22Rv1 (cell line): ENCODE results near the gene NGDN.

Experiments
- H3K27ac ChIP-seq: fragments of 450-650 bp; 2 replicates; pipeline ENCODE4 v1.5.1; 2017
- ZFX ChIP-seq: fragments of 450-650 bp; IDR thresholded peaks from 2 replicates; pipeline ENCODE4 v1.6.1; 2017; ENCODE audit warnings: antibody characterized with exemption, borderline replicate concordance
- TF ChIP-seq, protein P1 (sequence below): fragments of 450-650 bp; IDR thresholded peaks from 2 replicates; pipeline ENCODE4 v1.5.1; 2017; ENCODE audit warnings: mild to moderate bottlenecking

NGDN gene

DNA sequence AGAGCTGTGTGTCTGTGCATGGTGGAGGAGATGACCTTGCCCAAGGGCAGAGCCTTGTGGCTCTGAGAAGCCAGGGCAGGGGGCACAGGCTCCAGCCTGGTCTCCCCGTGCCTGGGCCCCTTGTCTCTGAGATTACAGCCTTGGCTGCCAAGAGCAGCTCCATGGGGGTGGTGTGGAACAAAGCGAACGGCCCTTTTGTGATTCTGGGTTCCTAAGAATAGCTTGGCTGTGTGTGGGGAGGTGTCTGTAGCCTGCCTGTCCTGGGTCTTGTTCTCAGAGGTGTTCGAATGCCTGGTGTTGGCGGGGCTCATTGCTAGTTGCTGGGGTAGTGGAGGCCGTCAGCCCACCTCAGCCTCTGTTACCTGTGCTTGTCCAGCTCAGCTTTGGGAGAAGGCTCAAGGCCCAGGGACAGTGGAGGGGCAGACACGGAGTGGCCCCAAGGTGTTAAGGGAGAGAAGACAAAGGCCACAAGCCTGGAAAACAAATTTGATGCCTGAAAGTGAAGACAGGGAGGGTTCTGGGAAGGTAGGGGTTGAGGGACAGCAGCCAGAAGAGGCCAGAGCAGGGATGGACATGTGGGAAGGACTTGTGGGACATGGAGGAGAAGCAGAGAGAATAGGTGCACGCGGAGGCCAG is 26.7 kb upstream of the NGDN start:
- no peak overlapping the region for H3K27ac ChIP-seq
- TF ChIP-seq, protein P1, sequence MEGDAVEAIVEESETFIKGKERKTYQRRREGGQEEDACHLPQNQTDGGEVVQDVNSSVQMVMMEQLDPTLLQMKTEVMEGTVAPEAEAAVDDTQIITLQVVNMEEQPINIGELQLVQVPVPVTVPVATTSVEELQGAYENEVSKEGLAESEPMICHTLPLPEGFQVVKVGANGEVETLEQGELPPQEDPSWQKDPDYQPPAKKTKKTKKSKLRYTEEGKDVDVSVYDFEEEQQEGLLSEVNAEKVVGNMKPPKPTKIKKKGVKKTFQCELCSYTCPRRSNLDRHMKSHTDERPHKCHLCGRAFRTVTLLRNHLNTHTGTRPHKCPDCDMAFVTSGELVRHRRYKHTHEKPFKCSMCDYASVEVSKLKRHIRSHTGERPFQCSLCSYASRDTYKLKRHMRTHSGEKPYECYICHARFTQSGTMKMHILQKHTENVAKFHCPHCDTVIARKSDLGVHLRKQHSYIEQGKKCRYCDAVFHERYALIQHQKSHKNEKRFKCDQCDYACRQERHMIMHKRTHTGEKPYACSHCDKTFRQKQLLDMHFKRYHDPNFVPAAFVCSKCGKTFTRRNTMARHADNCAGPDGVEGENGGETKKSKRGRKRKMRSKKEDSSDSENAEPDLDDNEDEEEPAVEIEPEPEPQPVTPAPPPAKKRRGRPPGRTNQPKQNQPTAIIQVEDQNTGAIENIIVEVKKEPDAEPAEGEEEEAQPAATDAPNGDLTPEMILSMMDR, result no peak
- no peak for TF ChIP-seq ZFX

DNA sequence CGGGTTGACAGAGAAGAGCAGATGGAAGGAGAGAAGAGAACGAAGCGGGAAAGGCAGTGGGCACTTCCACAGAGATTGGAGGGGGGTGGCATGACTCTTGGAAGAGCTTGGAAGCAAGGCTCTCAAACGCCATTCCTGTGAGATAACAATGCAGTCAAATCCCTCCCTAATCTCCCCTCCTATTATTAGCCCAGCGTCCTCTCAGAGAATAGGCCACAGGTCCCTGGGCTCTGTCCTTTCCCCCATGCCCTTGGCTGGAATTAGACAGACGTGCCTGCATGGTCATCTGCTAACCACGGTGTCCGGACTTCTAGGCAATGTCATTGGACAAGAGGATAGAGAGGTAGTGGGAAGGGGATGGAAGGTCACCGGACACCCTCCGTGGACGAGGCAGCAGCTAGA is 26.1 kb upstream of the NGDN start:
- TF ChIP-seq, protein P1, result no peak
- TF ChIP-seq ZFX, result no peak
- no peak overlapping the region for H3K27ac ChIP-seq

DNA sequence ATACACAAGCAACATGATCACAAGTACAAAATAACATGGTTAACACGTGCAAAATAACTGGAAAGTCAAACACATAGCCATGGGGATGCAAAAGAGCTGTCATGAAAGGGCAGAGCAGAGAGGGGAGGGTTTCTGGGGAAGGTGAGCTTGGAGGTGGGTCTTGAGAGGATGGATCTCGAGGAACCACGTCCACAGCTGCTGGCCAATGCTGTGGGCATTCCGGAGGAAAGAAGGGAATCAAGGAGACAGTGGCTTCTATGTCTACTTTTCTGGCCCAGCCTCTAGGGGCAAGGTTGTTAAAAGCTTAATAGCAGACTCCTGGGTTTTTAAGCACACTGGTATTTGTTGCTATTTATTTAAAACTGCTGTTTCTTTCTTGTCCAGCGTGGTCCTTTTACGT is 25.6 kb upstream of the NGDN start:
- no peak for TF ChIP-seq ZFX
- TF ChIP-seq, protein P1, result no peak
- H3K27ac ChIP-seq, result no peak overlapping the region

- no peak for TF ChIP-seq ZFX
- TF ChIP-seq, protein P1, result no peak
- no peak overlapping the region for H3K27ac ChIP-seq
These were observed 25.2 kb upstream of the NGDN start for GRCh38 chr14:23444314-23444713.

DNA sequence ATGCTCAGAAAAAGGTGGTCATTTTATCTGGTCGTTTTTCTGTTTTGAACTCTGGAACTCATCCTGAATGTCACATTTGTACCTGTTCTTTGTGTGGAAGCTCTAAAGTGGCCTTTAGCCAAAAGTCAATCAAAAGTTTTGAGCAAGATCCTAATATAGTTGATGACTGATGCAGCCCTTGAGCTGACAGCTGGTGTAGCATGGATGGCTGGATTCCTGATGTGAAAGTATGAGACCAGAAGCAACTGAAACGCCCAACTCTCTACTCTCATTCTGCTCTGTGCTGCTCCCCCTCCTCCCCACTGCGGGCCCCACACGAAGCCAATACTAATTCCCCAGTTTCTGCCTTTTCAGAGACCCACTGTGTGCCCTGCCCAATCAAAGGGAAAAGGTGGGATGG is 23.7 kb upstream of the NGDN start:
- TF ChIP-seq, protein P1, result no peak
- no peak for TF ChIP-seq ZFX
- H3K27ac ChIP-seq, result no peak overlapping the region

GRCh38 chr14:23446291-23446851 is 23.1 kb upstream of the NGDN start:
- no peak overlapping the region for H3K27ac ChIP-seq
- TF ChIP-seq ZFX, result no peak
- TF ChIP-seq, protein P1, result no peak
